Neural cell (in vitro differentiated cells): Measurements from ENCODE around the gene DNAJC3. TPM values are rescaled to one million over a fixed set of nuclear protein-coding genes. Genes with fewer than 3 reads are reported as not detected.

Experiments used
- H2AFZ ChIP-seq: fragments of 200-600, 300-800 bp; sonication (generic), shearing (Covaris generic); 2 replicates; pipeline ENCODE4 v1.6.0; 2014; ENCODE audit warnings: low read depth, mild to moderate bottlenecking, antibody characterized with exemption, low read length, moderate library complexity
- H3F3A ChIP-seq: fragments of 200-600 bp; shearing (Covaris generic); 2 replicates; pipeline ENCODE4 v1.6.1; 2016; ENCODE audit warnings: mild to moderate bottlenecking, moderate library complexity, mixed read lengths, antibody characterized with exemption, low read length; ENCODE audit not compliant: insufficient read depth, poor library complexity, severe bottlenecking
- H3K27ac ChIP-seq: fragments of 200-600, 300-800 bp; sonication (generic), shearing (Covaris generic); 2 replicates; pipeline ENCODE4 v1.5.1; 2014; ENCODE audit warnings: mild to moderate bottlenecking, low read length, moderate library complexity
- H3K27me3 ChIP-seq: fragments of 300-800, 200-600 bp; sonication (generic), shearing (Covaris generic); 2 replicates; pipeline ENCODE4 v1.6.0; 2014; ENCODE audit warnings: mild to moderate bottlenecking, low read depth, low read length, moderate library complexity; ENCODE audit not compliant: insufficient read depth
- H3K36me3 ChIP-seq: fragments of 300-800, 200-600 bp; sonication (generic), shearing (Covaris generic); 2 replicates; pipeline ENCODE4 v1.5.1; 2014; ENCODE audit warnings: mild to moderate bottlenecking, antibody characterized with exemption, low read length, moderate library complexity; ENCODE audit not compliant: insufficient read depth
- H3K4me2 ChIP-seq: fragments of 300-800, 200-600 bp; sonication (generic), shearing (Covaris generic); 2 replicates; pipeline ENCODE4 v1.6.0; 2014; ENCODE audit warnings: mild to moderate bottlenecking, low read length
- H3K4me3 ChIP-seq: fragments of 300-800, 200-600 bp; sonication (generic), shearing (Covaris generic); 2 replicates; pipeline ENCODE4 v1.5.1; 2014; ENCODE audit warnings: mild to moderate bottlenecking, low read length, moderate library complexity
- H3K79me2 ChIP-seq: fragments of 200-600 bp; shearing (Covaris generic); replicated peaks from 2 replicates; pipeline ENCODE4 v1.6.0; 2014; ENCODE audit warnings: mild to moderate bottlenecking, low read length, moderate library complexity; ENCODE audit not compliant: insufficient read depth
- H3K9ac ChIP-seq: fragments of 300-800, 200-600 bp; sonication (generic), shearing (Covaris generic); 2 replicates; pipeline ENCODE4 v1.6.1; 2016; ENCODE audit warnings: mild to moderate bottlenecking, low read length, mixed read lengths
- H3K9me2 ChIP-seq: fragments of 200-600 bp; shearing (Covaris generic); 2 replicates; pipeline ENCODE4 v1.6.1; 2016; ENCODE audit warnings: mild to moderate bottlenecking, low read length, mixed read lengths; ENCODE audit not compliant: insufficient read depth
- H3K9me3 ChIP-seq: fragments of 200-600, 300-800 bp; sonication (generic), shearing (Covaris generic); 2 replicates; pipeline ENCODE4 v1.6.1; 2016; ENCODE audit warnings: mild to moderate bottlenecking, mixed run types, low read length, moderate library complexity, mixed read lengths
- H4K20me1 ChIP-seq: fragments of 200-600 bp; shearing (Covaris generic); 2 replicates; pipeline ENCODE4 v1.6.1; 2016; ENCODE audit warnings: mild to moderate bottlenecking, mixed run types; ENCODE audit not compliant: insufficient read depth
- CTCF ChIP-seq: fragments of 450-650 bp; IDR thresholded peaks from 2 replicates; pipeline ENCODE4 v1.5.1; 2014; ENCODE audit warnings: antibody characterized with exemption, mild to moderate bottlenecking, moderate library complexity; ENCODE audit not compliant: poor library complexity, severe bottlenecking
- EP300 ChIP-seq: fragments of 450-650 bp; conservative IDR thresholded peaks from 2 replicates; pipeline ENCODE4 v1.6.1; 2014; ENCODE audit warnings: antibody characterized with exemption, mild to moderate bottlenecking, moderate library complexity; ENCODE audit not compliant: poor library complexity, severe bottlenecking
- EZH2 ChIP-seq: fragments of 200-600, 300-800 bp; shearing (Covaris generic), sonication (generic); IDR thresholded peaks from 2 replicates; pipeline ENCODE4 v1.6.1; 2014; ENCODE audit warnings: antibody characterized with exemption, low read length, borderline replicate concordance, mild to moderate bottlenecking; ENCODE audit not compliant: insufficient read depth, poor library complexity, severe bottlenecking
- MXI1 ChIP-seq: fragments of 450-650 bp; conservative IDR thresholded peaks from 2 replicates; pipeline ENCODE4 v1.6.1; 2014; ENCODE audit warnings: antibody characterized with exemption, mild to moderate bottlenecking; ENCODE audit not compliant: poor library complexity, severe bottlenecking
- POLR2AphosphoS5 ChIP-seq: IDR thresholded peaks from 2 replicates; pipeline ENCODE4 v1.6.1; 2012
- RAD21 ChIP-seq: fragments of 450-650 bp; conservative IDR thresholded peaks from 2 replicates; pipeline ENCODE4 v1.6.1; 2014; ENCODE audit warnings: antibody characterized with exemption, mild to moderate bottlenecking, moderate library complexity
- REST ChIP-seq: IDR thresholded peaks from 2 replicates; pipeline ENCODE4 v1.6.1; 2012; ENCODE audit warnings: borderline replicate concordance
- SMC3 ChIP-seq: fragments of 450-650 bp; conservative IDR thresholded peaks from 2 replicates; pipeline ENCODE4 v1.6.1; 2014; ENCODE audit warnings: antibody characterized with exemption, mild to moderate bottlenecking, moderate library complexity; ENCODE audit not compliant: poor library complexity
- TAF1 ChIP-seq: IDR thresholded peaks from 2 replicates; pipeline ENCODE4 v1.6.1; 2012; ENCODE audit warnings: low read depth
- polyA plus RNA-seq: library from polyadenylated mRNA; depleted of rRNA; stranded (reverse); fragments of >200 nt; gene quantifications from 2 replicates; pipeline ENCODE4 v1.2.3, GENCODE V29; 2014

The DNAJC3 gene
- polyA plus RNA-seq, 1 donor from 2014 or later = 8.2 TPM

GRCh38 chr13:95745752-95746151 lies 68.8 kb downstream of the DNAJC3 start:
- no peak for TF ChIP-seq MXI1
- no peak for TF ChIP-seq SMC3
- Histone ChIP-seq H3K27ac (no peak overlapping the region), H3K9me3 (no peaks in the 10 kb centered on the region), H3K4me2 (no peak overlapping the region), H4K20me1 (no peaks in the 10 kb centered on the region), H3K9me2 (no peaks in the 10 kb centered on the region), H3F3A (no peaks in the 10 kb centered on the region), H3K79me2 (no peaks in the 10 kb centered on the region), H3K27me3 (no peaks in the 10 kb centered on the region), H2AFZ (no peak overlapping the region), H3K36me3 (no peaks in the 10 kb centered on the region), H3K9ac (no peak overlapping the region), H3K4me3 (no peak overlapping the region)

GRCh38 chr13:95749545-95749944 lies 72.6 kb downstream of the DNAJC3 start:
- H3K4me3 ChIP-seq = no peak overlapping the region
- no peaks in the 10 kb centered on the region for H4K20me1 ChIP-seq
- TF ChIP-seq TAF1 (no peak), CTCF (no peak), EP300 (no peak), SMC3 (no peak), EZH2 (no peak), REST (no peak), POLR2AphosphoS5 (no peak), MXI1 (no peak), RAD21 (no peak)
- H3K9ac ChIP-seq = no peak overlapping the region
- H3F3A ChIP-seq = no peaks in the 10 kb centered on the region
- no peaks in the 10 kb centered on the region for H3K36me3 ChIP-seq
- no peaks in the 10 kb centered on the region for H3K27me3 ChIP-seq
- no peak overlapping the region for H3K27ac ChIP-seq
- H3K4me2 ChIP-seq = no peak overlapping the region
- no peaks in the 10 kb centered on the region for H3K79me2 ChIP-seq
- H3K9me2 ChIP-seq = no peaks in the 10 kb centered on the region
- no peaks in the 10 kb centered on the region for H3K9me3 ChIP-seq
- no peak overlapping the region for H2AFZ ChIP-seq

GRCh38 chr13:95752677-95753076 lies 75.7 kb downstream of the DNAJC3 start:
- H4K20me1 ChIP-seq = no peaks in the 10 kb centered on the region
- H3K9ac ChIP-seq = no peak overlapping the region
- no peaks in the 10 kb centered on the region for H3K27me3 ChIP-seq
- TF ChIP-seq SMC3 (no peak), TAF1 (no peak), EZH2 (no peak)
- H3K9me3 ChIP-seq = no peaks in the 10 kb centered on the region
- no peaks in the 10 kb centered on the region for H3K36me3 ChIP-seq
- H3K9me2 ChIP-seq = no peaks in the 10 kb centered on the region
- no peaks in the 10 kb centered on the region for H3K79me2 ChIP-seq
- H3K4me2 ChIP-seq = no peak overlapping the region
- H2AFZ ChIP-seq = no peak overlapping the region
- no peak overlapping the region for H3K27ac ChIP-seq
- no peak overlapping the region for H3K4me3 ChIP-seq
- no peaks in the 10 kb centered on the region for H3F3A ChIP-seq
